ENCODE data around the gene CASQ1.

DNA sequence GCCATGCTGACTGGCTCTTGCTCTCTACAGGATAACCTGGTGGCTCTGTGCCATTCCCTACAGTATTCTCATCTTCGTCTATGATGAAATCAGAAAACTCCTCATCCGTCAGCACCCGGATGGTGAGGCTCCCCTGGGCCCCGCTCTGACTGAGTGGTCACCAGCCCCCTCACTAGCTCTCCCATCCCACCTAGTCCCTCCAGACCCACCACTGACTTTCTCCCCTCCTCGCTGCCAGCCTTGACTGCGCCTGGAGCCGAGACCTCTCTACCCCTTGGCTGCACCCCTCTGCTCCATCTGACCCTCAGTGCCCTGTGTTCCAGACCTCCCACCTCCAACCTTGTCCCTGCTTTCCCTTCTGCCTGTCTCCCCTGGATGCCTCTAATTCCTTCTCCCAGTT, 4.1 kb upstream of the CASQ1 start:
- TF ChIP-seq, protein P1, sequence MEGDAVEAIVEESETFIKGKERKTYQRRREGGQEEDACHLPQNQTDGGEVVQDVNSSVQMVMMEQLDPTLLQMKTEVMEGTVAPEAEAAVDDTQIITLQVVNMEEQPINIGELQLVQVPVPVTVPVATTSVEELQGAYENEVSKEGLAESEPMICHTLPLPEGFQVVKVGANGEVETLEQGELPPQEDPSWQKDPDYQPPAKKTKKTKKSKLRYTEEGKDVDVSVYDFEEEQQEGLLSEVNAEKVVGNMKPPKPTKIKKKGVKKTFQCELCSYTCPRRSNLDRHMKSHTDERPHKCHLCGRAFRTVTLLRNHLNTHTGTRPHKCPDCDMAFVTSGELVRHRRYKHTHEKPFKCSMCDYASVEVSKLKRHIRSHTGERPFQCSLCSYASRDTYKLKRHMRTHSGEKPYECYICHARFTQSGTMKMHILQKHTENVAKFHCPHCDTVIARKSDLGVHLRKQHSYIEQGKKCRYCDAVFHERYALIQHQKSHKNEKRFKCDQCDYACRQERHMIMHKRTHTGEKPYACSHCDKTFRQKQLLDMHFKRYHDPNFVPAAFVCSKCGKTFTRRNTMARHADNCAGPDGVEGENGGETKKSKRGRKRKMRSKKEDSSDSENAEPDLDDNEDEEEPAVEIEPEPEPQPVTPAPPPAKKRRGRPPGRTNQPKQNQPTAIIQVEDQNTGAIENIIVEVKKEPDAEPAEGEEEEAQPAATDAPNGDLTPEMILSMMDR (conservative IDR thresholded peaks at IDR 0.05) = no peak
- TF ChIP-seq ZFX (IDR thresholded peaks at IDR 0.05) = no peak

Measured in C4-2B (cell line).